Upper lobe of right lung (tissue), 1 donor: ENCODE data around the gene FNDC1. TPM values are rescaled to one million over a fixed set of nuclear protein-coding genes. Genes with fewer than 3 reads are reported as not detected.

ENCODE experiments used
- ATAC-seq: fragments of 200-7000 bp; cut with Tn5 transposase; one replicate; pipeline ENCODE4 v1.9.1; 2020; ENCODE audit warnings: mild to moderate bottlenecking, moderate library complexity
- DNase-seq: peaks from one replicate; pipeline ENCODE4 v3.0.0-alpha.2; 2020
- H3K27ac ChIP-seq: fragments of 200-600 bp; one replicate; pipeline ENCODE4 v1.8.0; 2022
- H3K27me3 ChIP-seq: fragments of 200-600 bp; one replicate; pipeline ENCODE4 v1.8.0; 2022; ENCODE audit warnings: mild to moderate bottlenecking
- H3K36me3 ChIP-seq: fragments of 200-600 bp; one replicate; pipeline ENCODE4 v1.8.0; 2022
- H3K4me1 ChIP-seq: fragments of 200-600 bp; one replicate; pipeline ENCODE4 v1.8.0; 2022
- H3K4me3 ChIP-seq: fragments of 200-600 bp; one replicate; pipeline ENCODE4 v1.8.0; 2022; ENCODE audit warnings: mild to moderate bottlenecking
- H3K9me3 ChIP-seq: fragments of 200-600 bp; one replicate; pipeline ENCODE4 v1.8.0; 2022
- intact Hi-C: fragments of 100-400 bp; cut with DNase I; formaldehyde crosslinking; loops from one replicate; pipeline ENCODE4 v1.11.0; 2022
- total RNA-seq: library from RNA; stranded (reverse); fragmentation: NEBNext Ultra II Directional; extraction: Animal tissue kit (Norgen Biotek cat#: 25700); gene quantifications from one replicate; pipeline ENCODE4 v1.2.1, GENCODE V29; 2021
- TF ChIP-seq, protein P1 (sequence below): fragments of 200-600 bp; IDR thresholded peaks from one replicate; pipeline ENCODE4 v1.8.0; 2022; ENCODE audit warnings: antibody characterized with exemption
- donor health status: DM: no; HTN: yes; CAD: no; lungs with severe emphysema.

The FNDC1 gene
- total RNA-seq, 1 donor from 2014 or later, result 1.1 TPM

DNA sequence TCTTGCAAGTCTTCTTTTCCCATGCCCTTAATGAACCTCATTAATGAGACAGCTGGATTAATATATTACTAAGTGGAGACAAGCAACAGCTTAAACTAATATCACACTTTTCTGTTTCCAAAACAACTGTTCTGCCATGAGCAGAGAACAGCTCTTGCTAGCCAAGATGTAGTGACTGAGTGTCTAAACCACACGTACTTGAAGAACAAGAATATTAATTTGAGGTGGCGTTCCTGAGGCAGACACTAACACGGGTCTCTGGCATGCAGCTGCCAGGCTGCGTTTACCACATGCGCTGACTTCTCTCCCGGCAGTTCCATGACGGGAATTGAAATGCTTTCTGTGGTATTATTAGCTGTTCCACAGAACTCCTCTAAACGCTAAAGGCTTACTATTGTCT lies 80.6 kb downstream of the FNDC1 start:
- no peak overlapping the region for H3K27ac ChIP-seq
- no peak overlapping the region for H3K4me3 ChIP-seq
- no peaks in the 10 kb centered on the region for H3K36me3 ChIP-seq
- no peaks in the 10 kb centered on the region for H3K27me3 ChIP-seq
- TF ChIP-seq, protein P1, sequence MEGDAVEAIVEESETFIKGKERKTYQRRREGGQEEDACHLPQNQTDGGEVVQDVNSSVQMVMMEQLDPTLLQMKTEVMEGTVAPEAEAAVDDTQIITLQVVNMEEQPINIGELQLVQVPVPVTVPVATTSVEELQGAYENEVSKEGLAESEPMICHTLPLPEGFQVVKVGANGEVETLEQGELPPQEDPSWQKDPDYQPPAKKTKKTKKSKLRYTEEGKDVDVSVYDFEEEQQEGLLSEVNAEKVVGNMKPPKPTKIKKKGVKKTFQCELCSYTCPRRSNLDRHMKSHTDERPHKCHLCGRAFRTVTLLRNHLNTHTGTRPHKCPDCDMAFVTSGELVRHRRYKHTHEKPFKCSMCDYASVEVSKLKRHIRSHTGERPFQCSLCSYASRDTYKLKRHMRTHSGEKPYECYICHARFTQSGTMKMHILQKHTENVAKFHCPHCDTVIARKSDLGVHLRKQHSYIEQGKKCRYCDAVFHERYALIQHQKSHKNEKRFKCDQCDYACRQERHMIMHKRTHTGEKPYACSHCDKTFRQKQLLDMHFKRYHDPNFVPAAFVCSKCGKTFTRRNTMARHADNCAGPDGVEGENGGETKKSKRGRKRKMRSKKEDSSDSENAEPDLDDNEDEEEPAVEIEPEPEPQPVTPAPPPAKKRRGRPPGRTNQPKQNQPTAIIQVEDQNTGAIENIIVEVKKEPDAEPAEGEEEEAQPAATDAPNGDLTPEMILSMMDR, result no peak
- no peak for ATAC-seq
- intact Hi-C loops, result no loop called here
- H3K4me1 ChIP-seq, result no peaks in the 10 kb centered on the region
- DNase-seq, result no peak
- H3K9me3 ChIP-seq, result no peaks in the 10 kb centered on the region

- no peak overlapping the region for H3K4me3 ChIP-seq
- TF ChIP-seq, protein P1, result no peak
- no peaks in the 10 kb centered on the region for H3K9me3 ChIP-seq
- H3K4me1 ChIP-seq, result no peaks in the 10 kb centered on the region
- DNase-seq, result no peak
- no peak overlapping the region for H3K27ac ChIP-seq
- H3K36me3 ChIP-seq, result no peaks in the 10 kb centered on the region
- intact Hi-C loops, result no loop called here
- no peaks in the 10 kb centered on the region for H3K27me3 ChIP-seq
- ATAC-seq, result no peak
Observed at GRCh38 chr6:159250633-159251032, 81.4 kb downstream of the FNDC1 start.

GRCh38 chr6:159252955-159253508 lies 83.8 kb downstream of the FNDC1 start:
- Histone ChIP-seq H3K36me3 (no peaks in the 10 kb centered on the region), H3K4me3 (no peak overlapping the region), H3K4me1 (no peaks in the 10 kb centered on the region), H3K9me3 (no peaks in the 10 kb centered on the region), H3K27me3 (no peaks in the 10 kb centered on the region), H3K27ac (no peak overlapping the region)
- TF ChIP-seq, protein P1, result peak; percentile 54
- peak; percentile 90 for ATAC-seq
- no peak for DNase-seq
- intact Hi-C loops, result no loop called here

DNA sequence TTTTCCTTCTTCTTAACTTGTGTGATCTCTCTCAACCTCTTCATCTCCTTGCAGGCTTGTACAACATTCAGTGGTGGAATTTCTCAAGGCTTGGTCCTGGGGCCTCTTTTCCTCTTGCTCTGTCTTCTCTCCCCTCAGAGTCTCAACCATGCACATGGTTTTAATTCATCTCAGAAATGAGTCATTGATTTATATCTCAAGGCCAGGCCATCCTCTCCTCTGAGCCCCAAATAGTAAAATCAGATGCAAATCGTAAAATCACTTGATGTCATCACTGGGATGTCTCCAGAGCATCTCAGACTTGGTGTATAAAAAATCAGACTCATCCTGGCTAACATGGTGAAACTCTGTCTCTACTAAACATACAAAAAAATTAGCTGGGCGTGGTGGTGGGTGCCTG lies 85.0 kb downstream of the FNDC1 start:
- H3K4me1 ChIP-seq, result no peaks in the 10 kb centered on the region
- DNase-seq (no peak), ATAC-seq (no peak)
- no peaks in the 10 kb centered on the region for H3K36me3 ChIP-seq
- no peaks in the 10 kb centered on the region for H3K27me3 ChIP-seq
- no peak overlapping the region for H3K27ac ChIP-seq
- TF ChIP-seq, protein P1, result no peak
- no peaks in the 10 kb centered on the region for H3K9me3 ChIP-seq
- intact Hi-C loops, result no loop called here
- no peak overlapping the region for H3K4me3 ChIP-seq

GRCh38 chr6:159255434-159255951 lies 86.3 kb downstream of the FNDC1 start:
- no peak for ATAC-seq
- intact Hi-C loops, result no loop called here
- Histone ChIP-seq H3K36me3 (no peaks in the 10 kb centered on the region), H3K4me1 (no peaks in the 10 kb centered on the region), H3K27me3 (no peaks in the 10 kb centered on the region), H3K9me3 (no peaks in the 10 kb centered on the region), H3K4me3 (no peak overlapping the region), H3K27ac (no peak overlapping the region)
- TF ChIP-seq, protein P1, result no peak
- DNase-seq, result no peak

DNA sequence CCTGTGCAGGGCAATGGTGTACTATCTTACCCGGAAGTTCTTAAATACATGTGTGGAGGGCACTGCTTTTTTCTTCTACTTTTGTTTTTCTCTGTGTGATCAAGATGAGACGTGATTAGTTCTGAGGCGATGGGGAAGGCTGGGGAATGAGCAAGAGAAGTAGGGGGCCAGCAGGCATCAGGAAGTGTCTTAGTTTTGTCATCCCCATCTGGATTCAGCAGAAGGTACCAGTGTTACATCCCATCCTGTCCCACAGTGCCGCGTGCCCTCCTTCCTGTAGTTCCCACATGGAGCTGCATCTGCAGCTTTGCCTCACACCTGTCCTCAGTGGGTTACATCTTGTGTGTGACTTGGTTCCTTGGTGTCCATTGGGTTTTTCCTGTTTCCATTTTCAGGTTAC lies 86.9 kb downstream of the FNDC1 start:
- Histone ChIP-seq H3K4me1 (no peaks in the 10 kb centered on the region), H3K27ac (no peak overlapping the region), H3K36me3 (no peaks in the 10 kb centered on the region), H3K27me3 (no peaks in the 10 kb centered on the region), H3K9me3 (no peaks in the 10 kb centered on the region), H3K4me3 (no peak overlapping the region)
- TF ChIP-seq, protein P1, result no peak
- DNase-seq (no peak), ATAC-seq (no peak)
- intact Hi-C loops, result no loop called here
